T-cell (primary cell): ENCODE measurements around the gene RFTN1. TPM values are rescaled to one million over a fixed set of nuclear protein-coding genes. Genes with fewer than 3 reads are reported as not detected.

Experiments used
- ATAC-seq, 4 experiments: fragments of 200-7000 bp in 3 of 4; fragments of 150-1000 bp in 1 of 4; cut with Tn5 transposase; replicated peaks in 1 of 4; 1 replicate in 3 of 4; 2 replicates in 1 of 4; pipeline ENCODE4 v1.10.0; 2021; ENCODE audit warnings: moderate library complexity in 3 of 4, mild to moderate bottlenecking in 2 of 4, moderate number of reproducible peaks in 1 of 4
- CTCF ChIA-PET, 2 donors: fragments of 300-600 bp; sonication (Branson Sonifier 250); formaldehyde crosslinking; loops; one replicate each; lab custom pipeline; 2022; ENCODE audit warnings: antibody characterized with exemption in 2 of 2; lab: Charles Lee
- POLR2A ChIA-PET, 2 donors: fragments of 300-600 bp; sonication (Branson Sonifier 250); formaldehyde crosslinking; loops; one replicate each; lab custom pipeline; 2022; ENCODE audit warnings: antibody characterized with exemption in 2 of 2; lab: Charles Lee
- DNase-seq, 35 experiments: peaks; one replicate each; pipeline versions ENCODE4 v3.0.0 to v3.0.0-alpha.2; 2013 to 2023
- H3K27ac ChIP-seq: one replicate; pipeline ENCODE4 v1.5.1; 2013; ENCODE audit warnings: low read length
- H3K27me3 ChIP-seq, 2 experiments: replicated peaks in 1 of 2; 1 replicate in 1 of 2; 2 replicates in 1 of 2; pipeline versions ENCODE4 v1.6.1 to v1.7.0; 2013; ENCODE audit warnings: low read length in 1 of 2, mixed read lengths in 1 of 2; ENCODE audit not compliant: control insufficient read depth in 2 of 2, insufficient read depth in 2 of 2; ENCODE audit errors: extremely low read depth in 1 of 2
- H3K36me3 ChIP-seq, 2 donors: 1 replicate in 1 of 2; 2 replicates in 1 of 2; pipeline versions ENCODE4 v1.6.1 to v1.7.0; 2013; ENCODE audit warnings: low read length in 1 of 2; ENCODE audit not compliant: control insufficient read depth in 2 of 2, insufficient read depth in 1 of 2; ENCODE audit errors: extremely low read depth in 1 of 2
- H3K4me1 ChIP-seq, 2 experiments: 1 replicate in 1 of 2; 2 replicates in 1 of 2; pipeline versions ENCODE4 v1.6.1 to v1.7.0; 2013; ENCODE audit warnings: low read length in 2 of 2, mixed read lengths in 1 of 2; ENCODE audit not compliant: insufficient read depth in 2 of 2, control insufficient read depth in 1 of 2; ENCODE audit errors: extremely low read depth in 1 of 2
- H3K4me3 ChIP-seq, 2 donors: 1 replicate in 1 of 2; 2 replicates in 1 of 2; pipeline versions ENCODE4 v1.5.1 to v1.7.0; 2013; ENCODE audit warnings: mild to moderate bottlenecking in 2 of 2, low read length in 1 of 2, moderate library complexity in 1 of 2; ENCODE audit not compliant: control insufficient read depth in 1 of 2; ENCODE audit errors: extremely low read depth in 1 of 2
- H3K9me3 ChIP-seq: 2 replicates; pipeline ENCODE4 v1.7.0; 2013
- H3K27ac Mint-ChIP-seq, 2 donors: one replicate each; pipeline ENCODE4 v1.8.0; 2020 to 2021; ENCODE audit warnings: mild to moderate bottlenecking in 2 of 2, mixed read lengths in 2 of 2
- H3K27me3 Mint-ChIP-seq, 2 donors: one replicate each; pipeline ENCODE4 v1.8.0; 2021 to 2022; ENCODE audit warnings: mixed read lengths in 2 of 2
- H3K36me3 Mint-ChIP-seq: one replicate; pipeline ENCODE4 v1.8.0; 2021; ENCODE audit warnings: mixed read lengths
- H3K4me1 Mint-ChIP-seq, 3 donors: one replicate each; pipeline ENCODE4 v1.8.0; 2020 to 2022; ENCODE audit warnings: mixed read lengths in 3 of 3, mild to moderate bottlenecking in 1 of 3
- H3K4me3 Mint-ChIP-seq, 3 donors: one replicate each; pipeline ENCODE4 v1.8.0; 2020 to 2022; ENCODE audit warnings: mild to moderate bottlenecking in 3 of 3, mixed read lengths in 3 of 3, moderate library complexity in 3 of 3
- H3K9me3 Mint-ChIP-seq, 3 donors: one replicate each; pipeline ENCODE4 v1.8.0; 2020 to 2022; ENCODE audit warnings: mixed read lengths in 3 of 3
- WGBS: methylation state at CpG from one replicate; pipeline ENCODE4 v1.1.5; 2013; ENCODE audit warnings: missing lambda C conversion rate; ENCODE audit not compliant: insufficient coverage; 5-methylcytosine and 5-hydroxymethylcytosine counted together
- total RNA-seq, 35 experiments: library from RNA in 6 of 35; stranded (reverse) in 6 of 35; fragments of 120-200 nt in 1 of 35; gene quantifications; one replicate each; pipeline versions ENCODE4 v1.2.1 to v1.2.4 and lab custom pipeline; 2013 to 2026

RFTN1 gene
- total RNA-seq, 5 donors from 2014 or later (not counting 1 experiment from before 2014, with no cell fraction given) = 55.5 to 73.4 (median 70.7) TPM

DNA sequence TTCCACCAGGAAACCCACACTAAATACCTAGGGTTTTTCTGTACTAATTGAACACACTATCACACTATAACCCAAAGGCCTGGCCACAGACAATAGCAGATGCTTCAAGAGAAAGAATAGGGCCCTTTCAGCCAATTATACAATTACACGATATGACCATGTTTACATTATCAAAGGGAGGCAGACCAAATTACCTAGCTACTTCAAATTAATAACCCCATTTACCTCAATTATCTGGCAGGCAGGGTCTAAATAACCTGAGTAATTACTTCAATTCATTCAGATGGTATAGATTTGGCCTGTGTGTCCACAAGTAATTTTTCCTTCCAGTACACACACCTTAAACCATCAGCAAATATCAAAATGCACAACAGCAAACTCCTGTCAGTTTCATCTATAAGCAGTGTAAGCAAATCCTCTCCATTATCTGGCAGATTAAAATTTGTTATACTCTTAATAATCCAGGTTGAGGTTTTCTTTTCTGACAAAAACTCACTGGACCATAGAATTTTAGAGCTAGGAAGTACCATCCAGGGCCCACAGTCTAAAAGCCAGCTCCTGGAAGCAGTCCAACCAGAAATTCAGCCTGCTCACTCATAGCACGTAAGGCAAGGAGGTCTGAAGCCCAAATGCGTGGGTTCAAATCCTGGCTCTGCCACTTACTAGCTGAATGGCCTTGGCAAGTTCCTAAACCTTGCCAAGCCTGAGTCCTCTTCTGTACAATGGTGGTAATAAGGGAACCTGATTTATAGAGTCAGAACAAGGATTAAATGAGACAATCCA lies 51.8 kb downstream of the RFTN1 start:
- CTCF ChIA-PET = interaction anchor here (0.5 to 1.5 kb wide), 3 partner anchors 19 to 590 kb away, joined by 4 to 6 read pairs (median 5); no protein-coding TSS in a partner anchor
- no peaks in the 10 kb centered on the region for H3K9me3 ChIP-seq
- H3K4me1 Mint-ChIP-seq = peaks cover 36 to 59% (median 51%) of the 10 kb centered on the region in 3 donors

DNA sequence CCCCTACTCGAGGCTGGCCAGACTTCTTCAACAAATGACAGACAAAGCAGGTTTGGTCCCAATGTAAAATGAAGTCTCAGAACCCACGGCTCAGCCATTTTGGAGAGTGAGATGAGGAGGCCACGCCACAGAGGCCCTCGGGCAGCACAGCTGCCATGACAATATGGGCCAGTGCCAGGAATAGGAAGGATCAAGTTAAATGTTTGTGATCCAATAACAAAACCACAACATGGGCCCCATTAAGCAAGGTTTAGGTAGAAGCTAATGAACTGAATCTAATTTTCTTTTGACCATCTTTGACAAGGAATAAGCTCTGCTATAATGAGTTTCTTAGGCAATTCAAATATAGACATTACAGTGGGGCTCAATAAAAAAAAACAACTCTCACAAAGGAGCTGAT lies 52.6 kb downstream of the RFTN1 start:
- H3K4me3 Mint-ChIP-seq = no peak overlapping the region
- WGBS = no CpG with 5 or more reads among the region's 4 CpGs
- ChIA-PET CTCF (no interaction called here), POLR2A (no interaction called here)
- DNase-seq (no peak), ATAC-seq (no peak)
- H3K36me3 ChIP-seq = peaks cover 0 to under 1% of the 10 kb centered on the region in 2 donors
- peaks cover 29 to 58% (median 47%) of the 10 kb centered on the region in 3 donors for H3K4me1 Mint-ChIP-seq
- peaks cover 21% of the 10 kb centered on the region for H3K36me3 Mint-ChIP-seq
- no peaks in the 10 kb centered on the region for H3K27me3 ChIP-seq
- H3K27ac Mint-ChIP-seq = peak overlapping the region in 1 of 2 donors; percentile 24
- peaks cover 16 to 28% of the 10 kb centered on the region in 2 experiments for H3K4me1 ChIP-seq
- H3K27ac ChIP-seq = no peak overlapping the region
- no peaks in the 10 kb centered on the region for H3K9me3 ChIP-seq
- H3K27me3 Mint-ChIP-seq = no peaks in the 10 kb centered on the region
- no peak overlapping the region for H3K4me3 ChIP-seq
- H3K9me3 Mint-ChIP-seq = no peaks in the 10 kb centered on the region

More for the DNA sequence above, 51.8 kb downstream of the RFTN1 start:
- Mint-ChIP-seq H3K27me3 (no peaks in the 10 kb centered on the region), H3K36me3 (peaks cover 25% of the 10 kb centered on the region), H3K4me3 (no peak overlapping the region), H3K27ac (no peak overlapping the region), H3K9me3 (no peaks in the 10 kb centered on the region)
- no peak overlapping the region for H3K27ac ChIP-seq
- DNase-seq (no peak), ATAC-seq (no peak)
- H3K4me3 ChIP-seq = no peak overlapping the region
- 83% methylated on average over 1 of the region's 3 CpGs for WGBS
- POLR2A ChIA-PET = interaction anchor here in 1 of 2 donors (0.9 kb wide), 1 partner anchor 50 kb away, joined by 3 read pairs; no protein-coding TSS in a partner anchor
- no peaks in the 10 kb centered on the region for H3K27me3 ChIP-seq
- H3K36me3 ChIP-seq = peaks cover 0 to 5% of the 10 kb centered on the region in 2 donors
- peaks cover 16 to 28% of the 10 kb centered on the region in 2 experiments for H3K4me1 ChIP-seq

DNA sequence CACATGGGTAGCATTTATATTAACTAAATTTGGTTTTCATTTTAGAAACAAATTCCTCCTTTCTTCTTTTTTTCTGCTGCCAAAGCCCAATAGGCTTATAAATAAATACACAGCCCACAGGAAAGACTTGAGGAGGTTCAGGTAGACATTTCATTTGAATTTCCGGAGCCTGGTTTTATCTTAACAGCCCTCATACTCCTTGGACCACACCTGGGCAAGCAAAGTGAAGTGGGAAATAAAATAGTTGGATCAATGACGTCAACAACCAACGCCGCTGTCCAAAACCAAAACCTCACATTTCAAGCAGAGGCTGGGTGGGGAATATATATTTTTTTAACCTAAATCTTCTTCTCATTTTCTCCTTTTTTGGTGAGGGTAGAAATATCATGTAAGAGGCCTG lies 53.2 kb downstream of the RFTN1 start:
- Histone ChIP-seq H3K4me1 (peaks cover 16 to 28% of the 10 kb centered on the region in 2 experiments), H3K4me3 (no peak overlapping the region), H3K27ac (no peak overlapping the region), H3K27me3 (no peaks in the 10 kb centered on the region), H3K9me3 (no peaks in the 10 kb centered on the region), H3K36me3 (no peaks in the 10 kb centered on the region)
- no peak for DNase-seq
- Mint-ChIP-seq H3K27ac (no peak overlapping the region), H3K4me1 (peaks cover 32 to 56% (median 45%) of the 10 kb centered on the region in 3 donors), H3K36me3 (peaks cover 23% of the 10 kb centered on the region), H3K9me3 (no peaks in the 10 kb centered on the region), H3K27me3 (no peaks in the 10 kb centered on the region), H3K4me3 (no peak overlapping the region)
- ChIA-PET CTCF (no interaction called here), POLR2A (no interaction called here)
- no CpG with 5 or more reads among the region's 4 CpGs for WGBS
- no peak for ATAC-seq

DNA sequence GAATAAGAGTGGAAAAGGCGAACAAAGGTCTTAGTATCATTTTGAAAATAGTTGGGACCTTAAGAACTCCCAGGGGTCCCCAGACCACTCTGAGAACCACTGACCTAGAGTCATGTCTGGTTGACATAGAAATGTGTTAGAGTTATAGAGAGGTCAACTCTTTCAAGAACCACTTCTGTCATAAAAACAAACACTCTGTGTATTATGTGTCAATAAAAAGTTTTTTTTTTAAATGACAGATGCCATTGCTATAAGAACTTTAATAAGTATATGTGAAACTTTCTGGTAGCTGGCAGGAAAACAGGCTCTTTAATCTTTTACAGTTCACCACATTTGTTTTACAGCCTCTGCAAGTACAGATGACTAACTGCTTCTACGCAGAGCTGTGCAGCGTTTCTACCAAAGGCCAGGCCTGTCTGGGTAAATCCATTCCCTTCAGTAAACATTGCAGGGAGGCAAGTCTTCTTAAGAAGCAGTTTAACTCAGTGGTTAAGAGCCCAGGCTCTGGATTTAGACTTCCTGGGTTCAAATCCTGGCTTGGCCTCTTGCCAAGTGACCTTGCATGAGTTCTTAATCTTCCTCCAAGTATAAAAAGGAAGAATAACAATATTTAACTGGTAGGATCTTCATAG lies 56.6 kb downstream of the RFTN1 start:
- no peak overlapping the region for H3K4me3 Mint-ChIP-seq
- no peak overlapping the region for H3K27ac ChIP-seq
- no peaks in the 10 kb centered on the region for H3K36me3 ChIP-seq
- H3K27ac Mint-ChIP-seq = peak overlapping the region in 1 of 2 donors; percentile 11
- ChIA-PET POLR2A (no interaction called here), CTCF (no interaction called here)
- no peaks in the 10 kb centered on the region for H3K9me3 Mint-ChIP-seq
- no peaks in the 10 kb centered on the region for H3K27me3 ChIP-seq
- no peaks in the 10 kb centered on the region for H3K9me3 ChIP-seq
- H3K4me1 ChIP-seq = peaks cover 3 to 4% of the 10 kb centered on the region in 2 experiments
- DNase-seq = peak in 9 of 35 experiments; percentile 5 to 52 (median 15)
- no peaks in the 10 kb centered on the region for H3K27me3 Mint-ChIP-seq
- no peak overlapping the region for H3K4me3 ChIP-seq
- ATAC-seq = peak; percentile 64 to 83 (median 78)
- peaks cover 17 to 45% (median 22%) of the 10 kb centered on the region in 3 donors for H3K4me1 Mint-ChIP-seq
- H3K36me3 Mint-ChIP-seq = peaks cover 41% of the 10 kb centered on the region
- WGBS = no CpG with 5 or more reads among the region's 3 CpGs

DNA sequence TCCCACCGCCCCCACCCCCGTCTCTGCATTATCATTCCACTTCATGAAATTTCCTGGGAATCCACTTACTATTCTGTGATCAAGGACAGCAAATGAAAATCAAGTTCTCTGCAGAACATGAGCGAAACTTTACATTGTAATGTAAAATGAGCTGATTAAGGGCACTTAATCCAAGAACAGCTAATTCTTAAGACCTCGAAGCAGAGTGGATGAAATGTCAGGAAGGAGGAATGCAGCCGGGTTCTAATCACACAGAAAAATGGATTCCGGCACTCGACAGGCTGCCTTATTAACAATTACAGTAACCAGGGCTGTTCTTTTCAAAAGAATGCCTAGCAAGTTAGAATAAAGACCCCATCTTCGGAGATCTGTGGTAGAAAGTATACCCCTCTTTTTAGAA lies 57.5 kb downstream of the RFTN1 start:
- H3K27ac ChIP-seq = no peak overlapping the region
- Mint-ChIP-seq H3K36me3 (peaks cover 48% of the 10 kb centered on the region), H3K27me3 (no peaks in the 10 kb centered on the region), H3K9me3 (no peaks in the 10 kb centered on the region), H3K27ac (no peak overlapping the region), H3K4me1 (peaks cover 17 to 43% (median 19%) of the 10 kb centered on the region in 3 donors), H3K4me3 (no peak overlapping the region)
- peaks cover 0 to 3% of the 10 kb centered on the region in 2 donors for H3K36me3 ChIP-seq
- H3K4me1 ChIP-seq = peaks cover 2 to 3% of the 10 kb centered on the region in 2 experiments
- no peaks in the 10 kb centered on the region for H3K27me3 ChIP-seq
- no peak overlapping the region for H3K4me3 ChIP-seq
- H3K9me3 ChIP-seq = no peaks in the 10 kb centered on the region
- POLR2A ChIA-PET = no interaction called here
- no CpG with 5 or more reads among the region's 8 CpGs for WGBS
- CTCF ChIA-PET = interaction anchor here in 1 of 2 donors (0.6 kb wide), 2 partner anchors 1133 to 1246 kb away, joined by 3 to 9 read pairs; no protein-coding TSS in a partner anchor
- DNase-seq = no peak
- ATAC-seq = no peak

DNA sequence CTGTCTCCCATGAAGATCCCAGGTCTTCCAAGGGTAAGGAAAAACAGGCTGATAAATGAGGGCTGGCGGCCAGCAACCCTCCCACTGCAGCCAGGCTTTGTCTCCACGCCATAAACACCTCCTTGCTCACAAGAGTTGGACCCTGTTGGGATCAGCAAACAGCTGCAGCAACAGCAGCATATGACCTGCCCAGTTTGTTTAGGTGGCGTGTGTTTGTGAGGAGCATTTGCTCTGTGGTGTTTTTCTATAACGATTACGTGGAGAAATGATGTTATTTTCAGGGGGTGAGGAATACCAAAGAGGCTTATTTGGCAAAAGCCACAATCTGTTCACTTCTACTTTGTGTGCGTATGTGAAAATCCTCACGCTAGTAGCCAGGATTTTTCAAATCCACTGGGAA lies 58.5 kb downstream of the RFTN1 start:
- POLR2A ChIA-PET = no interaction called here
- peaks cover 2 to 3% of the 10 kb centered on the region in 2 experiments for H3K4me1 ChIP-seq
- H3K9me3 Mint-ChIP-seq = no peaks in the 10 kb centered on the region
- no peaks in the 10 kb centered on the region for H3K27me3 Mint-ChIP-seq
- no peak for ATAC-seq
- peaks cover 51% of the 10 kb centered on the region for H3K36me3 Mint-ChIP-seq
- H3K27ac Mint-ChIP-seq = no peak overlapping the region
- WGBS = no CpG with 5 or more reads among the region's 7 CpGs
- no peak overlapping the region for H3K4me3 Mint-ChIP-seq
- no peak overlapping the region for H3K27ac ChIP-seq
- CTCF ChIA-PET = no interaction called here
- H3K9me3 ChIP-seq = no peaks in the 10 kb centered on the region
- no peaks in the 10 kb centered on the region for H3K27me3 ChIP-seq
- H3K4me3 ChIP-seq = no peak overlapping the region
- peaks cover 17 to 41% (median 22%) of the 10 kb centered on the region in 3 donors for H3K4me1 Mint-ChIP-seq
- H3K36me3 ChIP-seq = peaks cover 0 to 7% of the 10 kb centered on the region in 2 donors
- DNase-seq = no peak
